HG03469 (cell line): ENCODE measurements around the gene CRACR2A.

ENCODE experiments used
- ATAC-seq: cut with Tn5 transposase; IDR thresholded peaks from one replicate; pipeline ENCODE4 v1.9.1; 2021; ENCODE audit warnings: mild to moderate bottlenecking, moderate library complexity, moderate number of reproducible peaks; ENCODE audit not compliant: unreplicated experiment

CRACR2A gene

DNA sequence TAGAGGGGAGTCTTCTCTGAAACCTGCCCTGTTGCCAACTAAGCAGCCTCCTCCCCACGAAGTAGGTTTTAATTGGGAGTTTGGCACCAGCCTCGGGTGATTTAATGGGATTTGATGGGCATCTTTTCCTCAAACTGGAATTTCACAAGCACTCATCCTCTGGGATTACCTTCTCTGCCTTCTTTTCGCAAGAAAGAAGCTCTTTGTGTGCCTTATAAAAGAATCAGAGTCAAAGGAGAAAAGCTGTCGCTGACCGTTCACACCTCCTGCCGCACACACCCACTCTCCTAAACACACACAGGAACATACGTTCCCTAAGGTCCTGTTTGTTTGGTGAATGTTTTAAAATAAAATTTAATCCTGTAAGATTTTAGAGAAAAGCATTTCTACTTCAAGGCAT is 177.9 kb downstream of the CRACR2A start:
- no peak for ATAC-seq

DNA sequence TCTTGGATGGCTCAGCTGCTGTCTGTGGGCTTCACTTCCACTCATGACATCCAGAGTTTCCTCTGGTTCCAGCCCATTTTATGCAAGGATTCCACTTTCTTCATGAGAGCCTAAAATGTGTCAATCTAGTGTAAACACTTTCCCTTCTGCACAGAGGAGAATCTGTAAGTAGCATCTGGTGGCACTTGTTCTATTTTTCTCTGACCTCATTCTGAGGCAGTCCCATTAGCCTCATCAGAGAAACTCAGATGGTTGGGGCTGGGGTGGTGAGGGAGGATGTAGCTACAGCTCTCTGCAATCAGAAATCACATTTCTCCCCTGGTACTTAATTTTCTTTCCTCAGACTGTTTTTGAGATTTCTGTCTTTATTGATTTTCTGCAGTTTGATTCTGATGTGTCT is 180.3 kb downstream of the CRACR2A start:
- no peak for ATAC-seq

DNA sequence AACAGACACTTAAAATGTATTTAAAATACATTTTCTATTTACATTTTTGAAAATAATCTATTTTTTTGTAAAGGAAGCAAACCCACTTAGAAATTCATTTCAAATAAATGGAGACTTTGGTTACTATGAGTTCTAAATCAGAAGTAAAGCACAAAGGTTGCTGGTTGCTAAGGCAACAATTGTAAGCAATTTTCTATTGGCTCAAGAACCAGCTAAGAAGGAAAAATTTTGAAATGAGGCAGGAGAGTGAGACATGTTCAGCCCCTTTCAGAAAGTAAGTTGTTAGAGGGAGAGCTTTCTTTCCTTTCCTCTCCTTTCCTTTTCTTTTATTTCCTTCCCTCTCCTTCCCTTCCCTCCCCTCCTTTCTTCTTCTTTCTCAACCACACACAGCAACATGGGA is 181.2 kb downstream of the CRACR2A start:
- no peak for ATAC-seq

DNA sequence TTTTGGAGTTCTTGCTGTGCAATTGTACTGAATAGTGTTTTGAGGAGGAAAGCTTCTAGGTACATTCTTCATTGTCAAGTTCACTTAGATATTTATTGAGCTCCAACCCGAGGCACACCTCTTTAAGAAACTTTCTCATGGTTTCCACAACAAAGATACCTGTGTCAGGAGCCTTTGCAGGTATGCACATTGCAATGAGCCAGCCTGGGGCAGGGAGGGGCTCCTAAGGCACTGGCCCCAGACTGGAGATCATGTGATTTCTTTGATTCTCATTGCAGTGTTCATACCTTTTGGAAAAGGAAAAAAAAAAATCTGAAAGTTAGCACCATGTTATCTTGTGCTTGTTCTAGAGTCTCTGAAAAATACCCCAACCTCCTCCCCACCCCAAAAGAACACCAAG is 181.6 kb downstream of the CRACR2A start:
- ATAC-seq: no peak

DNA sequence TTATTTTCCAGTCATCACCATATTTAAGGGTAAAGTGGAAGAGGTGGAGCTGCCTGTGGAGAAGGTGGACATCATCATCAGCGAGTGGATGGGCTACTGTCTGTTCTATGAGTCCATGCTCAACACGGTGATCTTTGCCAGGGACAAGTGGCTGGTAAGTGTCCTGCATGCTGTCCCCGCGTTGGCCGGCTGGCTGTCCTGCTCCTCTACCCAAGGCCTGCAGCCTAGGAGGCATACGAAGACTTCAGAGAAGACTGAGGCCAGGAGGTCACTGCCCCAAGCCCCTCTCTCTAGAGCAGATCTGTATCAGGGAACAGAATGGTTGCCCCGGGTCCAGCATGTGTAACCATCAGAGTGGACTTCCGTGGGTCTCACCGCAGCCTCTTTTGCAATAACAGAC is 184.2 kb downstream of the CRACR2A start:
- no peak for ATAC-seq

DNA sequence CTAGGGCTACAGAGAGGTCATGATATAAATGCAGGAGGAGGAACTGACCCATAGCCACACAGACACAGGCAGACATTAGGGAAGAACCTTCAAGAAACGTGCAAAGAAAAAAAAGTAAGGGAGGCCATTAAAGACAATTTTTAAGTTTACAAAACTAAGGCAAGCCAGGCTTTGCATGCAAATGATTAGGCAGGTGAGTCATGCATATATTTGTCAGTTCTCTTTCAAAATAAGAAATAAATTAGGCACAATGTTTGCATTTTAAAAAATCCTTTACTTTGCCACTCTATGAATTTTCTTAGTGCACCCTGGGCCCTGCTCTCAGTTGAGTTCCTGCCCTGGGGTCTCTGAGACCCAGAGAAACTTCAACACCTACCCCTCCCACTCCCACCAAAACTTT is 186.9 kb downstream of the CRACR2A start:
- ATAC-seq: no peak
